Measurements from ENCODE around the gene EPB41L1. TPM values are rescaled to one million over a fixed set of nuclear protein-coding genes. Genes with fewer than 3 reads are reported as not detected.
A peak's percentile ranks its signal among the peaks of the same experiment; 100 is the strongest.

Gene EPB41L1
- total RNA-seq, 2 experiments from 2014 or later: 0.28 TPM; not detected in 1

DNA sequence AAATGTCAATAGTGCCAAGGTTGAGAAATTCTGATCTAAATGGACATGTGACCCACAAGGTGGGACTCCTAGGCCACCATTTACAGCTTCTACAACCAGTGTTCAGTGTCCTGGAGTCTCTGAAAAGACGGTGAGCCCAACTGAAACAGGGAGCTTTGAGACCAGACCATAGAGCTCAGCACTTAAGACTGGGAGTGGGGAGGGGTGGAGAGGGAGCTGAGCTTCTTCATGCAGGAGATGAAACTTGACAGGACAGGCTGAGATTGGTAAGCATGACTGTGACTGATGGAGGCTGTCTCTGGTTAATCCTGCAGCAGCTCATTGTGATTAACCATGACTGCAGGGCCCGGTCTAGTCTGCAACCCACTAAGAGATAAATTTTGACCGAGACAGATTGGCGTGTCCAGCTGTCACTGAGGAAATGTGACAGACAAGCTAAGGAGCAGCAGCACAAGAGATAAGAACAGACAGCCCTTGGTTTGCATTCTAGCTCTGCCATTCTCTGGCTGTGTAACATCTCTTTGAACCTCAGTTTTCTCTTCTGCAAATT, 80.3 kb downstream of the EPB41L1 start:
- H3K9me3 Mint-ChIP-seq (ENCODE audit: low read depth): no peaks in the 10 kb centered on the region
- CTCF ChIA-PET: interaction anchor here (0.7 to 1.0 kb wide), 2 partner anchors 32 to 35 kb away, joined by 3 read pairs; no protein-coding TSS in a partner anchor
- H3K27ac Mint-ChIP-seq: no peak overlapping the region
- H3K4me1 Mint-ChIP-seq: peaks cover 32% of the 10 kb centered on the region
- DNase-seq (no peak), ATAC-seq (no peak)
- H3K36me3 Mint-ChIP-seq: peaks cover 3% of the 10 kb centered on the region
- H3K27me3 Mint-ChIP-seq: no peaks in the 10 kb centered on the region
- H3K4me3 Mint-ChIP-seq: no peak overlapping the region

- Mint-ChIP-seq H3K4me1 (peaks cover 26% of the 10 kb centered on the region), H3K9me3 (ENCODE audit: low read depth) (no peaks in the 10 kb centered on the region), H3K27ac (peak within 1 kb of the TSS; percentile 90), H3K4me3 (peak within 1 kb of the TSS; percentile 72), H3K27me3 (no peaks in the 10 kb centered on the region), H3K36me3 (peaks cover 3% of the 10 kb centered on the region)
- peak; percentile 99 for ATAC-seq
- CTCF ChIA-PET: interaction anchor here (1.1 to 2.1 kb wide), 4 partner anchors 7 to 282 kb away, joined by 3 to 15 read pairs (median 3); partner anchors contain the start of gene SCAND1
- peak; percentile 87 for DNase-seq
These were observed 81.6 kb downstream of the EPB41L1 start, which contains the start of gene AAR2 for GRCh38 chr20:36235892-36236785. Gene AAR2 (plus strand): TSS chr20:36236478. CDS start chr20:36239869, 3,391 bp downstream.

GRCh38 chr20:36236786-36237121, 82.2 kb downstream of the EPB41L1 start:
- H3K4me3 Mint-ChIP-seq: peak overlapping the region; percentile 72
- H3K27ac Mint-ChIP-seq: peak overlapping the region; percentile 90
- ATAC-seq (no peak), DNase-seq (no peak)
- no peaks in the 10 kb centered on the region for H3K9me3 Mint-ChIP-seq (ENCODE audit: low read depth)
- CTCF ChIA-PET: interaction anchor here (1.1 to 2.1 kb wide), 5 partner anchors 8 to 282 kb away, joined by 3 to 15 read pairs (median 3); partner anchors contain the start of gene SCAND1
- H3K27me3 Mint-ChIP-seq: no peaks in the 10 kb centered on the region
- H3K4me1 Mint-ChIP-seq: peaks cover 26% of the 10 kb centered on the region
- peaks cover 6% of the 10 kb centered on the region for H3K36me3 Mint-ChIP-seq

DNA sequence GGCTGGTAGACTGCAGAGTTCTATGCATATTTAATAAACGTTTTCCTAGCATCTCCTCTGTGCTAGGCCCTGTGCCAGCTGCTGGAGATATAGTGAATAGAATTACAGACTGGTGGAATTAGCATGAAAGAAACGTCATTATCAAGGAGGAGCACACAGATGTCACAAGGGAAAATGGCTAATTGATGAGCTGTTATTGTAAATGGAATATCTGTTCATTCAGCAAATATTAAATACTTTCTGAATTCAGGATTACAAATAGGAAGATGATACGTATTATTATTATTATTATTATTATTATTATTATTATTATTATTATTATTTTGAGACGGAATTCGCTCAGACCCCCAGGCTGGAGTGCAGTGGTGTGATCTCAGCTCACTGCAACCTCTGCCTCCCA, 82.9 kb downstream of the EPB41L1 start:
- Mint-ChIP-seq H3K27ac (peak overlapping the region; percentile 90), H3K4me3 (peak overlapping the region; percentile 72), H3K36me3 (peaks cover 6% of the 10 kb centered on the region), H3K27me3 (no peaks in the 10 kb centered on the region), H3K9me3 (ENCODE audit: low read depth) (no peaks in the 10 kb centered on the region), H3K4me1 (peaks cover 26% of the 10 kb centered on the region)
- no peak for DNase-seq
- no peak for ATAC-seq
- CTCF ChIA-PET: interaction anchor here (0.9 to 2.1 kb wide), 7 partner anchors 9 to 245 kb away, joined by 3 to 15 read pairs (median 3); no protein-coding TSS in a partner anchor

GRCh38 chr20:36238153-36238552, 83.6 kb downstream of the EPB41L1 start:
- Mint-ChIP-seq H3K36me3 (peaks cover 6% of the 10 kb centered on the region), H3K9me3 (ENCODE audit: low read depth) (no peaks in the 10 kb centered on the region), H3K27me3 (no peaks in the 10 kb centered on the region), H3K4me1 (peaks cover 26% of the 10 kb centered on the region), H3K27ac (no peak overlapping the region), H3K4me3 (no peak overlapping the region)
- DNase-seq: no peak
- CTCF ChIA-PET: interaction anchor here (0.9 to 1.6 kb wide), 3 partner anchors 8 to 201 kb away, joined by 3 read pairs; no protein-coding TSS in a partner anchor
- ATAC-seq: no peak

GRCh38 chr20:36238760-36239159, 84.2 kb downstream of the EPB41L1 start:
- no peak overlapping the region for H3K27ac Mint-ChIP-seq
- CTCF ChIA-PET: interaction anchor here (1.6 kb wide), 1 partner anchor 161 kb away, joined by 3 read pairs; no protein-coding TSS in a partner anchor
- H3K4me1 Mint-ChIP-seq: peaks cover 26% of the 10 kb centered on the region
- peaks cover 8% of the 10 kb centered on the region for H3K36me3 Mint-ChIP-seq
- no peaks in the 10 kb centered on the region for H3K9me3 Mint-ChIP-seq (ENCODE audit: low read depth)
- no peak overlapping the region for H3K4me3 Mint-ChIP-seq
- H3K27me3 Mint-ChIP-seq: no peaks in the 10 kb centered on the region
- DNase-seq (no peak), ATAC-seq (no peak)

DNA sequence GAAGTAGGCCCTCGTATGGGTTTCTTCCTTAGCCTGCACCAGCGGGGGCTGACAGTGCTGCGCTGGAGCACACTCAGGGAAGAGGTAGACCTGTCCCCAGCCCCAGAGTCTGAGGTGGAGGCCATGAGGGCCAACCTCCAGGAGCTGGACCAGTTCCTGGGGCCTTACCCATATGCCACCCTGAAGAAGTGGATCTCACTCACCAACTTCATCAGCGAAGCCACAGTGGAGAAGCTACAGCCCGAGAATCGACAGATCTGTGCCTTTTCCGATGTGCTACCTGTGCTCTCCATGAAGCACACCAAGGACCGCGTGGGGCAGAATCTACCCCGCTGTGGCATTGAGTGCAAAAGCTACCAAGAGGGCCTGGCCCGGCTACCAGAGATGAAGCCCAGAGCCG, 85.5 kb downstream of the EPB41L1 start:
- Mint-ChIP-seq H3K4me1 (peaks cover 26% of the 10 kb centered on the region), H3K27me3 (no peaks in the 10 kb centered on the region), H3K4me3 (no peak overlapping the region), H3K27ac (no peak overlapping the region), H3K36me3 (peaks cover 14% of the 10 kb centered on the region), H3K9me3 (ENCODE audit: low read depth) (no peaks in the 10 kb centered on the region)
- no peak for ATAC-seq
- DNase-seq: no peak
- CTCF ChIA-PET: no interaction called here

DNA sequence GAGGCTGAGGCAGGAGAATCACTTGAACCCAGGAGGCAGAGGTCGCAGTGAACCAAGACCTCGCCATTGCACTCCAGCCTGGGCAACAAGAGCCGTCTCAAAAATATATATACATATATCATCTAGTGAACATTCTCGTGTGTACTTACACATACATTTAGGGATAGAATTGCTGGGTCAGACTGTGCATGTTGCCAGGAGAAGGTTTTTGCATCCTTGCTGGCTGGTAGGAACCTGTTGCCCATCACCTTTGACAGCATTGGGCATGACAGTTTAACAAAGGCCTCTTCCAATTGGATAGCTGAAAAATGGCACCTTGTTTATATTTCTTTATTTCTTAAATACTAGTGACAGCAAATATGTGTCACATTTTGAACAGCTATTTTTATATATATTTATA, 87.1 kb downstream of the EPB41L1 start:
- no peak for DNase-seq
- Mint-ChIP-seq H3K4me3 (no peak overlapping the region), H3K9me3 (ENCODE audit: low read depth) (no peaks in the 10 kb centered on the region), H3K27me3 (no peaks in the 10 kb centered on the region), H3K27ac (no peak overlapping the region), H3K4me1 (peaks cover 21% of the 10 kb centered on the region), H3K36me3 (peaks cover 19% of the 10 kb centered on the region)
- CTCF ChIA-PET: interaction anchor here (0.6 to 1.3 kb wide), 5 partner anchors 101 to 958 kb away, joined by 3 to 4 read pairs (median 4); no protein-coding TSS in a partner anchor
- ATAC-seq: no peak

GRCh38 chr20:36243726-36244125, 89.2 kb downstream of the EPB41L1 start:
- H3K27me3 Mint-ChIP-seq: no peaks in the 10 kb centered on the region
- H3K36me3 Mint-ChIP-seq: peaks cover 28% of the 10 kb centered on the region
- no peak for DNase-seq
- H3K4me3 Mint-ChIP-seq: no peak overlapping the region
- no peak for ATAC-seq
- peaks cover 8% of the 10 kb centered on the region for H3K4me1 Mint-ChIP-seq
- no peak overlapping the region for H3K27ac Mint-ChIP-seq
- CTCF ChIA-PET: interaction anchor here (1.1 to 1.6 kb wide), 2 partner anchors 44 to 155 kb away, joined by 3 to 4 read pairs; no protein-coding TSS in a partner anchor
- H3K9me3 Mint-ChIP-seq (ENCODE audit: low read depth): no peaks in the 10 kb centered on the region

DNA sequence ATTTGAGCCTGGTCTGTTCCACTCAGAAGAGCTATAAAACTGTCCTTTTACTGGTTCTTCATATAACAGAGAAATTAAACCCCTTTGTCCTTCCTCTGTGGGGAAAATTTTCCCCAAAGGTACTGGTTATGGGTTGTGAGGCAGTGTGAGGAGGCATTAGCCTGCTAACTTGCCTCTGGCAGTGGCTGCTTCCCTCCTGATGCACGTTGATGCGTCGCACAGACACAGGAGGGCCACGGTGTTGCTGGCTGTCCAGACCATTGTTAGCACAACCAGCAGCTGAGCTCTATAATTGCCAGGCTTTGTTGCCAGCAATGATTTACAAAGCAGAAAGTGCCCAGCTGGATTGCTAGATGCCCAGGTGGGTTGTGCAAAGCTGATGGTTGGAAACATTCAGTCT, 91.9 kb downstream of the EPB41L1 start:
- no peaks in the 10 kb centered on the region for H3K9me3 Mint-ChIP-seq (ENCODE audit: low read depth)
- DNase-seq: no peak
- no peak for ATAC-seq
- peaks cover 8% of the 10 kb centered on the region for H3K4me1 Mint-ChIP-seq
- H3K4me3 Mint-ChIP-seq: no peak overlapping the region
- peaks cover 32% of the 10 kb centered on the region for H3K36me3 Mint-ChIP-seq
- CTCF ChIA-PET: interaction anchor here (1.0 kb wide), 1 partner anchor 9 kb away, joined by 3 read pairs; no protein-coding TSS in a partner anchor
- no peak overlapping the region for H3K27ac Mint-ChIP-seq
- no peaks in the 10 kb centered on the region for H3K27me3 Mint-ChIP-seq

DNA sequence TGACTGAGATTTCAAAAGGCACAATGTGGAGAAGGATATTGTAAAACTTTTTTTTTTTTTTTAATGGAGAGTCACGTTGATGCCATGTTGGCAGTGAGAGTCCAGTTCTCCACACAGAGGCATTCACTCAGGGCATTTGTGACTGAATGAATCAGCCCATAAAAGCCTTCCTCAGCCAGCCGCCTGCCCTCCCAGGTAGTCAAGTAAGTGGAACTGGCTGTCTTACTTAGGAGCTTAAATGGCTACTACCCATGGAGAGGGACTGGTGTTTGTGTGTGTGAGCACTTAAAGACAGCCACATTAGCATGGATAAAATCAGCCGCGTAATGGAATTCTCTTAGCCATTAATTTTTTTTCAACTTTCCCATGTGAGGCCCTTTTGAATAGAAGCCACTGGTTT, 94.3 kb downstream of the EPB41L1 start:
- Mint-ChIP-seq H3K27me3 (no peaks in the 10 kb centered on the region), H3K4me3 (no peak overlapping the region), H3K27ac (no peak overlapping the region), H3K9me3 (ENCODE audit: low read depth) (no peaks in the 10 kb centered on the region), H3K36me3 (peaks cover 32% of the 10 kb centered on the region), H3K4me1 (peaks cover 8% of the 10 kb centered on the region)
- ATAC-seq (no peak), DNase-seq (no peak)
- CTCF ChIA-PET: interaction anchor here (0.7 kb wide), 1 partner anchor 191 kb away, joined by 3 read pairs; no protein-coding TSS in a partner anchor

DNA sequence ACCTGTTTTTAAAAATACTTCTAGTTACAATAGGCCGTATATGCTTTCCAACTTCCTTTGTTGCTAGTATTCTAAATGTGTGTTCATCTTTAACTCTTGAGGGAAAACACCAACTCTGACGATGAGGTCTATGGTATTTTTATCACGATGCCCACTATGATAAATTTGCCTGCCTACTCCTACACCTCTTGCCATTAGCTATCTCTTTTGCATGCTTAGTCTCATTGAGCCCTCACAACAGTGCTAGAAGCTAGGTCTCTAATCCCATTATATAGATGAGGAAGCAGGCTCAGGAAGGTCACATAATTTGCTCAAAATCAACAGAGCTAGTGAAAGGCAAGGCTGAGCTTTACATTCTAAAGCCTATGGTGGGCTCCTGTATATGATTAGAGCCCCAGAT, 94.9 kb downstream of the EPB41L1 start:
- H3K36me3 Mint-ChIP-seq: peaks cover 32% of the 10 kb centered on the region
- H3K27ac Mint-ChIP-seq: no peak overlapping the region
- no peaks in the 10 kb centered on the region for H3K9me3 Mint-ChIP-seq (ENCODE audit: low read depth)
- ATAC-seq (no peak), DNase-seq (no peak)
- no peaks in the 10 kb centered on the region for H3K27me3 Mint-ChIP-seq
- H3K4me3 Mint-ChIP-seq: no peak overlapping the region
- CTCF ChIA-PET: interaction anchor here (0.7 to 1.0 kb wide), 2 partner anchors 47 to 190 kb away, joined by 3 to 5 read pairs; no protein-coding TSS in a partner anchor
- H3K4me1 Mint-ChIP-seq: peaks cover 8% of the 10 kb centered on the region

DNA sequence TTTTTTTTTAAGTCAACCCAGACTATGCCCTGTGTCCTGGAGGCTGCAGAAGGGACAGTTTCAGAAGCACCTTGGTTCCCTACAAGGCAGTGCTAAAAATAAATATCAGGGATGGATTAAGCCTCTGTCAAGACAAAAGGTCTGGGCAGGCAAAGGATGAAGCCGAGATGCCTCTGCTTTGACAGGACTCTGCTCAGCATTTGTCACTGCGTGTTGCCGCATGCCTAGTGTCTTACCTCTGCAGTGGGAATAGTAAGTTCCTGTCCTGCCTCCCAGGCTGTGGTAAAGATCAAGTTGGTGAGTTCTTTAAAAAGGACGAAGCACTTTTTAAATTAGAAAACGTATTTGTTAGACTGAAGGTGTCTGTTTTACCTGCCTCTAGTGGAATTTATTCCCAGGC, 96.9 kb downstream of the EPB41L1 start:
- H3K4me1 Mint-ChIP-seq: peaks cover 8% of the 10 kb centered on the region
- ATAC-seq (no peak), DNase-seq (no peak)
- H3K9me3 Mint-ChIP-seq (ENCODE audit: low read depth): no peaks in the 10 kb centered on the region
- no peak overlapping the region for H3K27ac Mint-ChIP-seq
- peaks cover 24% of the 10 kb centered on the region for H3K36me3 Mint-ChIP-seq
- no peak overlapping the region for H3K4me3 Mint-ChIP-seq
- no peaks in the 10 kb centered on the region for H3K27me3 Mint-ChIP-seq
- CTCF ChIA-PET: interaction anchor here (1.2 kb wide), 1 partner anchor 49 kb away, joined by 3 read pairs; no protein-coding TSS in a partner anchor
